Upper lobe of right lung (tissue), 1 donor: ENCODE data around the gene ERG. TPM values are rescaled to one million over a fixed set of nuclear protein-coding genes. Genes with fewer than 3 reads are reported as not detected.
A peak's percentile ranks its signal among the peaks of the same experiment; 100 is the strongest.

ENCODE experiments used
- ATAC-seq: fragments of 200-7000 bp; cut with Tn5 transposase; one replicate; pipeline ENCODE4 v1.9.1; 2020; ENCODE audit warnings: mild to moderate bottlenecking, moderate library complexity
- DNase-seq: peaks from one replicate; pipeline ENCODE4 v3.0.0-alpha.2; 2020
- H3K27ac ChIP-seq: fragments of 200-600 bp; one replicate; pipeline ENCODE4 v1.8.0; 2022
- H3K27me3 ChIP-seq: fragments of 200-600 bp; one replicate; pipeline ENCODE4 v1.8.0; 2022; ENCODE audit warnings: mild to moderate bottlenecking
- H3K36me3 ChIP-seq: fragments of 200-600 bp; one replicate; pipeline ENCODE4 v1.8.0; 2022
- H3K4me1 ChIP-seq: fragments of 200-600 bp; one replicate; pipeline ENCODE4 v1.8.0; 2022
- H3K4me3 ChIP-seq: fragments of 200-600 bp; one replicate; pipeline ENCODE4 v1.8.0; 2022; ENCODE audit warnings: mild to moderate bottlenecking
- H3K9me3 ChIP-seq: fragments of 200-600 bp; one replicate; pipeline ENCODE4 v1.8.0; 2022
- CTCF ChIP-seq: fragments of 200-600 bp; IDR thresholded peaks from one replicate; pipeline ENCODE4 v1.8.0; 2022; ENCODE audit warnings: antibody characterized with exemption
- intact Hi-C: fragments of 100-400 bp; cut with DNase I; formaldehyde crosslinking; loops from one replicate; pipeline ENCODE4 v1.11.0; 2022
- total RNA-seq: library from RNA; stranded (reverse); fragmentation: NEBNext Ultra II Directional; extraction: Animal tissue kit (Norgen Biotek cat#: 25700); gene quantifications from one replicate; pipeline ENCODE4 v1.2.1, GENCODE V29; 2021
- donor health status: DM: no; HTN: yes; CAD: no; lungs with severe emphysema.

Gene ERG
- total RNA-seq, 1 donor from 2014 or later, result 36.7 TPM

GRCh38 chr21:38413958-38414548 lies 84.2 kb downstream of the ERG start:
- Histone ChIP-seq H3K9me3 (no peaks in the 10 kb centered on the region), H3K4me3 (no peak overlapping the region), H3K4me1 (no peaks in the 10 kb centered on the region), H3K27ac (no peak overlapping the region), H3K36me3 (no peaks in the 10 kb centered on the region), H3K27me3 (no peaks in the 10 kb centered on the region)
- ATAC-seq (no peak), DNase-seq (no peak)
- intact Hi-C loops, result no loop called here
- TF ChIP-seq CTCF, result no peak

GRCh38 chr21:38410466-38410865 lies 87.8 kb downstream of the ERG start:
- Histone ChIP-seq H3K9me3 (no peaks in the 10 kb centered on the region), H3K27me3 (no peaks in the 10 kb centered on the region), H3K4me3 (no peak overlapping the region), H3K36me3 (no peaks in the 10 kb centered on the region), H3K4me1 (no peaks in the 10 kb centered on the region), H3K27ac (no peak overlapping the region)
- no peak for ATAC-seq
- intact Hi-C loops, result no loop called here
- no peak for DNase-seq
- no peak for TF ChIP-seq CTCF

GRCh38 chr21:38409907-38410306 lies 88.4 kb downstream of the ERG start:
- ATAC-seq (no peak), DNase-seq (no peak)
- no peak overlapping the region for H3K4me3 ChIP-seq
- H3K27ac ChIP-seq, result no peak overlapping the region
- intact Hi-C loops, result no loop called here
- no peaks in the 10 kb centered on the region for H3K4me1 ChIP-seq
- no peaks in the 10 kb centered on the region for H3K9me3 ChIP-seq
- no peaks in the 10 kb centered on the region for H3K27me3 ChIP-seq
- H3K36me3 ChIP-seq, result no peaks in the 10 kb centered on the region
- no peak for TF ChIP-seq CTCF

- Histone ChIP-seq H3K4me1 (no peaks in the 10 kb centered on the region), H3K27me3 (no peaks in the 10 kb centered on the region), H3K9me3 (no peaks in the 10 kb centered on the region), H3K36me3 (peaks cover 15% of the 10 kb centered on the region), H3K27ac (no peak overlapping the region), H3K4me3 (no peak overlapping the region)
- no peak for TF ChIP-seq CTCF
- DNase-seq (no peak), ATAC-seq (peak; percentile 32)
- intact Hi-C loops, result no loop called here
Observed at GRCh38 chr21:38404177-38404576, 94.1 kb downstream of the ERG start.

GRCh38 chr21:38402795-38403194 lies 95.5 kb downstream of the ERG start:
- no peak for TF ChIP-seq CTCF
- DNase-seq (no peak), ATAC-seq (no peak)
- Histone ChIP-seq H3K36me3 (peaks cover 15% of the 10 kb centered on the region), H3K27me3 (no peaks in the 10 kb centered on the region), H3K27ac (no peak overlapping the region), H3K4me1 (no peaks in the 10 kb centered on the region), H3K4me3 (no peak overlapping the region), H3K9me3 (no peaks in the 10 kb centered on the region)
- intact Hi-C loops, result no loop called here

GRCh38 chr21:38402291-38402690 lies 96.0 kb downstream of the ERG start:
- Histone ChIP-seq H3K36me3 (peaks cover 15% of the 10 kb centered on the region), H3K4me1 (no peaks in the 10 kb centered on the region), H3K27ac (no peak overlapping the region), H3K9me3 (no peaks in the 10 kb centered on the region), H3K4me3 (no peak overlapping the region), H3K27me3 (no peaks in the 10 kb centered on the region)
- DNase-seq, result no peak
- intact Hi-C loops, result no loop called here
- no peak for ATAC-seq
- TF ChIP-seq CTCF, result no peak
